T47D (cell line): Measurements from ENCODE around the gene MTMR11.
A peak's percentile ranks its signal among the peaks of the same experiment; 100 is the strongest.

Source experiments
- DNase-seq, 2 experiments: peaks; one replicate each; pipeline versions ENCODE4 v3.0.0 to v3.0.0-alpha.2; 2011 to 2012; ENCODE audit warnings: low read depth in 1 of 2, low spot score in 1 of 2
- JUND ChIP-seq: IDR thresholded peaks from 2 replicates; pipeline ENCODE4 v1.6.1; 2012; ENCODE audit warnings: low read depth
- in situ Hi-C: cut with HindIII; loops from 2 replicates; pipeline ENCODE4 v1.10.0; 2016; ENCODE audit warnings: low sequenced_read_pairs, low pct_unique_long_range_greater_than_20kb

MTMR11 gene, protein sequence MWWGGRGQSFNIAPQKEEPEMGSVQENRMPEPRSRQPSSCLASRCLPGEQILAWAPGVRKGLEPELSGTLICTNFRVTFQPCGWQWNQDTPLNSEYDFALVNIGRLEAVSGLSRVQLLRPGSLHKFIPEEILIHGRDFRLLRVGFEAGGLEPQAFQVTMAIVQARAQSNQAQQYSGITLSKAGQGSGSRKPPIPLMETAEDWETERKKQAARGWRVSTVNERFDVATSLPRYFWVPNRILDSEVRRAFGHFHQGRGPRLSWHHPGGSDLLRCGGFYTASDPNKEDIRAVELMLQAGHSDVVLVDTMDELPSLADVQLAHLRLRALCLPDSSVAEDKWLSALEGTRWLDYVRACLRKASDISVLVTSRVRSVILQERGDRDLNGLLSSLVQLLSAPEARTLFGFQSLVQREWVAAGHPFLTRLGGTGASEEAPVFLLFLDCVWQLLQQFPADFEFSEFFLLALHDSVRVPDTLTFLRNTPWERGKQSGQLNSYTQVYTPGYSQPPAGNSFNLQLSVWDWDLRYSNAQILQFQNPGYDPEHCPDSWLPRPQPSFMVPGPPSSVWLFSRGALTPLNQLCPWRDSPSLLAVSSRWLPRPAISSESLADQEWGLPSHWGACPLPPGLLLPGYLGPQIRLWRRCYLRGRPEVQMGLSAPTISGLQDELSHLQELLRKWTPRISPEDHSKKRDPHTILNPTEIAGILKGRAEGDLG

DNA sequence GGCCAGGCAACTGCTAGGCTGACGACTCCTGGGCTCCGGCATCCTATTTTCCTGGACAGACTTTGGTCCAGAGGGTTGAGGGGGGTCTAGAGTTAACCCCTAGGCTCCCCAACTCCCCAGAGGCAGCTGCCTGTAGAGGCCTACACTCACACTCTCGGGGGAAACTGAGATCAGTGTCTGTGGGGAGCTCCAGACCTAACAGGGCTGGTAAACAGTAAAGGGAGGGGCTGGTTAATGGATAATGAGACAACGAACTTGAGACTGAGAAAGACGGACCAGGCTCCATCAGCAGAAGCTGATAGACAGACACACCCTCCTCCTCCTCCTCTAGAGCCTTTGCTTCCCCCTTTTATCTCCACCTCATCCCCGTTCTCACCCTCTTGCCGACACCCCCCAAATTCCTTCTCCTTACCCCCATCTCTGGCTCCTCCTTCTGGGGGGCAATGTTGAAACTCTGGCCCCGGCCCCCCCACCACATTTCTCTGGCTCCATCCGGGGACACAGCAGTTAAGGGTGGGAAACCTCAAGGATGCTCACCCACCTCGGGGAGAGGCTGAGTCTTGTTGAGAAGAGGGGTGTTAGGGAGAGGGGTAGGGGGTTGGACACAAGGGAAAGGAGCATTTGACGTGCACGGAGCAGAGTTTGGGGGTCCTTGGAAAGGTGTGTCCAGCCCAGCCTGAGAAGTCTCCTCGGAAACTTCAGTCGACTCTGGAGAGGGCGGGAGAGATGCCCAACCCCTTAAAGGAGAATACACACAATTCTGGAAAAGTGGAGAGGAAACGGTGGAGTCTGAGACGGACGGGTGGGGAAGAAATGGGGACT, at the start of gene MTMR11:
TSS of gene MTMR11 (minus strand) at position 710 of the 822 bp plus-strand sequence. CDS start at position 478, 232 bp downstream.
- TF ChIP-seq JUND: no peak

DNA sequence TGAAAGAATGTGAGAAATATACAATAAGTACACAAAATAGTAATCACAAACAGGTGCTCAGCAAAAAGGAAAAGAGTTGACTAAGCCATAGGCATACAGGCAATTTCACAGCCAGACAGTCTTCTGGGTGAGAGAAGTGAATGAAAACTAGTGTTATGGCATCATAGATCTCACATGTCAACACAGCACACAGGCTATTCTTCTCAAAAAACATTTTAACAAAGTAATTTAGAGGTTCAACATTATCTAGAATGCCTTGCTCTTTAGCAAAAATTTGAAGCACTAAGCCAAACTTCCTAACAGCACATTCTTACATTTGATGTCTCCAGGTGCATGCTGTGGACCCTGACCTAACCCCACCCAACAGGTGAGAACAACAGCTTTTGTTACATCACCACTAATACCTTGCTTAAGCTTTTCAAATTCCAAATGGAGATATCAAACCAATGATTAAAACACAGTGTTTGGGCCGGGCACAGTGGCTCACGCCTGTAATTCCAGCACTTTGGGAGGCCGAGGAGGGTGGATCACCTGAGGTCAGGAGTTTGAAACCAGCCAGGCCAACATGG, 43.4 kb upstream of the MTMR11 start:
- DNase-seq: no peak
- in situ Hi-C loops: no loop called here
- no peak for TF ChIP-seq JUND

More for the DNA sequence above, at the start of gene MTMR11:
- peak; percentile 59 to 68 for DNase-seq
- in situ Hi-C loops: no loop called here

DNA sequence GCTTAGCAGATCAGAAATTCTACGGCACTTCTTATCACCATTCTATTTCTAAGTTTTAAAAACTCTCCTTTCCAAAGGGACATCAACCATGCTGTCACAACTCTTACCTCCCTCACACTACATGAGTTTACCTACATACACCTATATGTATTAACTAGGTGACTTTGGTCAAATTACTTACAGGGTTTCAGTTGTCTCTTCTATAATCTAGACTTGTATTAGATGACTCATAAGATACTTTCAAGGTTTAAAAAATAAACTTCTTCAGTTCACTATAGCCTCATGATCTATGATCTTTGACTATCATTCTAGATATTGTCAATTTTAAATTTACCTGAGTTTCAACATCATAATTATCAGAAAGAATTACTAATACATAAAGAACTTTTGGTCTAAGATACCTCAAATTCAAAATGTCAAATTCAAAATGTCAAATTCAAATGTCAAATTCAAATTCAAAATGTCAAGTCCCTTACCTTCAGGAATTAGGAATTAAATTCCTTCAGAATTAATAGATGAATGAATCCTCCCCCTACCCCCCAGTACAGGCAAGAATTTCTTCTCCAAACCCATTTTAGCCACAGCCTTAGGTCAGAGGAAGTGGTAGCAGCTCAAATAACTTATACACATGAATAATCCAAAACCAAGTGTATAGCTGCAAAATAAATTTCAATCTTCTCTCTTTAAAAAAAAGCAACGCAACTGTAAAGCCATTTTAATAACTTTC, 42.7 kb upstream of the MTMR11 start:
- no peak for DNase-seq
- no peak for TF ChIP-seq JUND
- in situ Hi-C loops: no loop called here

DNA sequence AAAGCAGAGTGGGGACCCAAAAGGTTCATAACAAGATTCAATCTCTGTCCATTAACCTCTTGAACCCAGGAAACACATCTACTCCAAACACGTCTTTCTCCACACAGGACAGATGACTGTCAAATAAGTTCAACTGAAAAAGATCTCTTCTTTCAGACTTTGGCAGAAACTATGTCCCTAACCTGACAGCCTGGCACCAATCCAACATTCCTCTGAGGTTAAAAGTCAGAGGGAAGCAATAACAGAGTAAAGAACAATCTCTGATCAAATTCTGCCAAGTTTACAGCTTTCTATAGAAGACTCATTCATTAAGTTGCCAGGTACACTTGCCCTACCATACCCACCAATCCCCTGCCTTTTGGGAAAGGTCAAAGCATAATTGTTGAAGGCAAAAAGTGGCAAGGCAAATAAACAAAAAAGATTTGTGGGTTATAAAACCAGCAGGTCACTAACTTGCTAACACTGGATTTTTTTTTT, 41.9 kb upstream of the MTMR11 start:
- TF ChIP-seq JUND: no peak
- in situ Hi-C loops: no loop called here
- DNase-seq: peak in 1 of 2 experiments; percentile 56

DNA sequence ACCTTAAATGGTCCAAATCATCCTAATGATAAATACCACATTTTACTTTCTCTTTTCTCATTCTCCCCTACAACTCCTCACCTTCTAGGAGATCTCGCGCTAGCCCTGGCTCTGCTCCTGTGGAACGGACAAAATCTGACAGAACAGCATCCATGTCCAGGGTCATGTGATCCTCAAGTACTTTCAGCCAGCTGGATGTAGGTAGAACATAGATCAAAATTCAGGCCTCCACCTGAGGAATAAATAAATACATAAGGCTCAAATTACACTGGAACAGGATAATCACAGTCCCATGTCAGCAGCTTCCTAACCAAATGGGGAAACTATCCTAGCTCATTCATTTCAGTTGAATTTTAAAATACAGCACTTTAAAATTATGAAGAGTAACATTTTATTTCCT, 40.7 kb upstream of the MTMR11 start:
- no peak for DNase-seq
- TF ChIP-seq JUND: no peak
- in situ Hi-C loops: no loop called here

DNA sequence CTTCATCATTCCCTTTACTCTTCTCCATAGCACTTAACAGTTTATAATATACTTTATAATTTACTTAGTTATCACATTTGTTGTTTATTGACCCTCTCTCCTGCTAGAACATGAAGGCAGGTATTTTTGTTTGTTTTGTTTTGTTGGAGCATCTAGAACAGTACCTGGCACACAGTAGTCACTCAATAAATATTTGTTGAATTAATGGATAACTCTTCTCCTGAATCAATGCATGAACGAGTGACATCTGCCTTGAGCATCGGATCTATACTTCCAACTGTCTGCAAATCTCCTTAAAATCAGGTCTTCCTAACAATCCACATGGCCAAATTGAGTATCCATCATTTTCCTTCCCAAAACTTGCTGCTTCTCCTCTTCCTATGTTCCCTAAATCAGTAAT, 35.9 kb upstream of the MTMR11 start:
- DNase-seq: no peak
- TF ChIP-seq JUND: no peak
- in situ Hi-C loops: no loop called here

DNA sequence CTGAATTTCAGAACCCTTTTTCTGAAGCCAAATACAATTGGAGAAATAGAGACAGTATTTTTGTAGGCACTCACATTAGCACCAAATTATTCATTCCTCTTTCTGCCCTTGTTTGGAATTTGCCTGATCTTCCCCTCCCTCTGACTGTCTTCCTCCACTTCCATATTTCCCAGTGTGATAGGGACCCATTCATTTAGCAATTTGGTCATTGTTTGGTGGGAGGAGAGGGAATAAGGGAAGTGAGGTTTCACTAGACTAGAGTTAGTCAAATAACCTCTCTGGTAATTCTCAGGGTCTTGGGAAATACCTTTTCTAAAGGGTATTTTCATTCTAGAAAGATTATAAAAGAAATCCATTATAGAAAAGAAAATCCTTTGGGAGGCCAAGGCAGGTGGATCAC, 31.0 kb upstream of the MTMR11 start:
- no peak for DNase-seq
- in situ Hi-C loops: no loop called here
- no peak for TF ChIP-seq JUND

DNA sequence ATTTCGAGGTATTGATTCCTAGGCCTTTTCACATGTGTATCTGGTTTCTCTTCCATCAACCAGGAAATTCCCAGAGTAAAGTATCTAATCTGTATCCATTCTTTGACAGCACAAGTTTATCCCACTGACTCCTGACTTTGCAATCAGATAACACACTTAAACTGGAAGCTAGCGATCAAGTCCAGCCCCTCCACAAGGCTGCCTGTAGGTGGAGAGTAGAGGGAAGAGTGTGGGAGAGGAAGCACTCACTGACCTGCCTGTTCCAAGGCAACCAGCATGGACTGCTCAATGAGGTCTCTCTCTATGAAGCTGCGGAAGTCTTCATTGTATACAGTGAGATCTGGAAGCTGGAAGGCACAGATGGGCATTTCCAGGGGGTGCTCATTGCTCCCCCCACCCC, 30.4 kb upstream of the MTMR11 start:
- no peak for TF ChIP-seq JUND
- no peak for DNase-seq
- in situ Hi-C loops: no loop called here

DNA sequence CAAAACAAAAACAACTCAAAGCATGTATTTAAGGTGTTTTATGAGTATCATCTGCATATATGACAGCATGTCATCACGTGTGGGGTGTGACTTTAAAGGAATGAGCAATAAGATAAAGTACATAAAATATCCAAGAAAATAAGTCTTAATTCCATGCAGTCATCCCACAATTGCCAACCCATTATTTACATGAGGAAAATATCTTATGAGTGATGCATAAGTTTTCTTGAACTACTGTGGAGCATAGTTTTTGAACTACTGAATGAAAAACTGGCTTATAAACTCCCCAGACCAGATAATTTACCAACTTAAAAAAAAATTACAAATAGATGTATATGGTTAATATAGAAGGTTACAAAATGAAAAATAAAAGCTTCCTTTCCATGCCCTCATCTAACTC, 29.7 kb upstream of the MTMR11 start:
- in situ Hi-C loops: no loop called here
- TF ChIP-seq JUND: no peak
- DNase-seq: no peak

DNA sequence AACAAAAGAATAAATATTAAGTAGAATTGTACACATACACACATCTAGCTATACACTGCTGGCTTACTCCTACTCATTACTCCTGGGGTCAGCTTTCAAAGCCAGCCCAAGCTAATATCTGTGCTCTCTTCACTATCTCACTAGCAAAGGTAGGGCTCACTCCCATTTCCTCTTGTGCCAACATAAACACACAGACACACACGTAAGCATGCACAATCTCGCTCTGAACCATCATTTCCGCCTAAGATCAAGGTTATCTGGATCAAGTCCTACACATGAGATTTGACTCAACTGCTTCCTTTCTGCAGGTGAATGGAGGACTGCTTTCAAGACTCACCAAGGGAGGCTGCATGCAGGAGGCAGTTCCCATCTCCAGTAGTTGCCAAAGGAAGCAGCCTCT, 28.8 kb upstream of the MTMR11 start:
- no peak for TF ChIP-seq JUND
- in situ Hi-C loops: no loop called here
- no peak for DNase-seq

DNA sequence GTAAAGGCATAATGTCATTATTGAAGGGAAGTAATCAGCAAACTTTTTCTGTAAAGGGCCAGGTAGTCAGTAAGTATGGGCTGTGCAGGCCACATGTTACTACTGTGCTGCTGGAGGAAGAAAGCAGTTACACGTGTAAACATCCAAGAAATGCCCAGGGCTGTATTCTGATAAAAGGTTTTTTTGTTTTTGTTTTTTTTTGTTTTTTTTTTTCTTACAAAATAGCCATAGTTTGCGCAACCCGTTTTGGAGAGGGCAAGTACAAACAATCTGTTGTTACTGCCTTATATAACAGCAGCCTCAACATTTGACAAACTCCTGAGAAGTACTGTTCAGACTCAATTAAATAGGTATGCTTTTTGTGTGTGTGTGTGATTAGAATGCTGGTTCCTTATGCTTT, 26.7 kb upstream of the MTMR11 start:
- TF ChIP-seq JUND: no peak
- in situ Hi-C loops: no loop called here
- no peak for DNase-seq

DNA sequence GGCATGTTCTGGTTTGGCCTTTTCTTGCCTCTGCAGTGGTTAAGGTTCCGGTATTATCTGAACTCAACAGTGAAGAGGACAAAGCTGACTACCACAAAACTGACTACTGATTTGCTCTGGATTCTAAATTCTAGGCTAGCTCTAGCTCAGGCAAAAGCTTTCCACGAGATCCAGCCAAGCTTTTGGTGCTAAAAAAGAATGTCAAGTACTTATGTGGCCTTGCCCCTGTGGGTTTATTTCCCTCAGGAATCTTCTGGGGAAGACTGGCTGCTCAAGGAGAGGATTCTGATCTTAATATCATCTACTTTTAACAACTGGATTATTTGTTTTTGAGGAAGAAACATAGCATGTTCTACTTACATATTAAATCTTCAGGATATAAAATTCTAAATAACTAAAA, 26.1 kb upstream of the MTMR11 start:
- no peak for TF ChIP-seq JUND
- in situ Hi-C loops: no loop called here
- no peak for DNase-seq
